ENCODE data around the gene MUC13.

GRCh38 chr3:124950026-124950425 lies 15.5 kb upstream of the MUC13 start:
- TF ChIP-seq POLR2A (IDR thresholded peaks at IDR 0.05) (no peak), CTCF (IDR thresholded peaks at IDR 0.05) (no peak), POLR2AphosphoS5 (IDR thresholded peaks at IDR 0.05) (no peak), EP300 (IDR thresholded peaks at IDR 0.05) (no peak)
